SK-N-SH (cell line): ENCODE data around the gene ZBED4. TPM values are rescaled to one million over a fixed set of nuclear protein-coding genes. Genes with fewer than 3 reads are reported as not detected.

Experiments
- CTCF ChIA-PET: fragments of 300-600, 350-600 bp; formaldehyde crosslinking; extraction: SDS; loops from one replicate; lab custom pipeline; 2021; lab: Yijun Ruan, JAX
- POLR2A ChIA-PET: fragments of 350-600 bp; sonication (Branson Sonifier 250); formaldehyde crosslinking; extraction: SDS; loops from one replicate; lab custom pipeline; 2020; ENCODE audit warnings: antibody characterized with exemption, inconsistent platforms; lab: Yijun Ruan, JAX
- DNase-seq: peaks from one replicate; pipeline ENCODE4 v3.0.0; 2012
- H2AFZ ChIP-seq: fragments of 200-600 bp; sonication (generic); 2 replicates; pipeline ENCODE4 v1.8.1; 2016; ENCODE audit warnings: antibody characterized with exemption, mild to moderate bottlenecking, low read depth
- H3F3A ChIP-seq: fragments of 200-600 bp; sonication (generic); replicated peaks from 2 replicates; pipeline ENCODE3; 2016; ENCODE audit warnings: antibody characterized with exemption, mild to moderate bottlenecking; ENCODE audit not compliant: insufficient read depth
- H3K27ac ChIP-seq, 2 experiments: fragments of 200-500 bp in 1 of 2; fragments of 200-600 bp in 1 of 2; sonication (Bioruptor generic) in 1 of 2; sonication (generic), shearing (Covaris generic) in 1 of 2; 2 replicates each; pipeline versions ENCODE4 v1.5.1 to v1.6.1; 2014 to 2016; ENCODE audit warnings: low read depth in 2 of 2, inconsistent platforms in 1 of 2, low read length in 1 of 2, mild to moderate bottlenecking in 1 of 2, mixed read lengths in 1 of 2
- H3K27me3 ChIP-seq: fragments of 200-600 bp; sonication (generic), shearing (Covaris generic); 2 replicates; pipeline ENCODE4 v1.6.1; 2016; ENCODE audit warnings: mixed run types; ENCODE audit not compliant: insufficient read depth
- H3K36me3 ChIP-seq, 2 experiments: fragments of 200-500 bp in 1 of 2; fragments of 200-600 bp in 1 of 2; sonication (Bioruptor generic) in 1 of 2; sonication (generic) in 1 of 2; replicated peaks in 1 of 2; 2 replicates each; pipeline versions ENCODE3 to v1.5.1; 2014 to 2016; ENCODE audit warnings: low read length in 1 of 2, mild to moderate bottlenecking in 1 of 2; ENCODE audit not compliant: insufficient read depth in 2 of 2, control insufficient read depth in 1 of 2
- H3K4me1 ChIP-seq, 2 experiments: fragments of 200-500 bp in 1 of 2; fragments of 200-600 bp in 1 of 2; sonication (Bioruptor generic) in 1 of 2; sonication (generic), shearing (Covaris generic) in 1 of 2; 2 replicates each; pipeline versions ENCODE4 v1.5.1 to v1.6.1; 2014 to 2016; ENCODE audit warnings: low read depth in 1 of 2, low read length in 1 of 2, mixed run types in 1 of 2; ENCODE audit not compliant: insufficient read depth in 2 of 2, control insufficient read depth in 1 of 2
- H3K4me2 ChIP-seq: fragments of 200-600 bp; sonication (generic), shearing (Covaris generic); 2 replicates; pipeline ENCODE4 v1.6.1; 2017; ENCODE audit warnings: mixed run types
- H3K4me3 ChIP-seq, 2 experiments: fragments of 200-500 bp in 1 of 2; fragments of 200-600 bp in 1 of 2; sonication (Bioruptor generic) in 1 of 2; sonication (generic), shearing (Covaris generic) in 1 of 2; 2 replicates each; pipeline versions ENCODE4 v1.5.1 to v1.8.1; 2014 to 2016; ENCODE audit warnings: low read depth in 2 of 2, inconsistent platforms in 1 of 2, low read length in 1 of 2, mild to moderate bottlenecking in 1 of 2, mixed read lengths in 1 of 2, moderate library complexity in 1 of 2
- H3K79me2 ChIP-seq: fragments of 200-600 bp; sonication (generic); 2 replicates; pipeline ENCODE4 v1.8.1; 2017; ENCODE audit warnings: mild to moderate bottlenecking; ENCODE audit not compliant: insufficient read depth
- H3K9ac ChIP-seq: fragments of 200-600 bp; sonication (generic); 2 replicates; pipeline ENCODE4 v1.6.1; 2017; ENCODE audit warnings: mixed run types
- H3K9me2 ChIP-seq: fragments of 200-600 bp; sonication (generic); 2 replicates; pipeline ENCODE4 v1.6.1; 2017; ENCODE audit warnings: mixed run types
- H3K9me3 ChIP-seq: fragments of 200-600 bp; sonication (generic); 2 replicates; pipeline ENCODE4 v1.6.1; 2017; ENCODE audit warnings: mixed run types, mild to moderate bottlenecking, moderate library complexity
- H4K20me1 ChIP-seq: fragments of 200-600 bp; sonication (generic); 2 replicates; pipeline ENCODE4 v1.6.1; 2017; ENCODE audit warnings: mild to moderate bottlenecking, mixed run types; ENCODE audit not compliant: insufficient read depth
- CHD2 ChIP-seq: fragments of 150-350 bp; IDR thresholded peaks from 2 replicates; pipeline ENCODE4 v1.6.1; 2018; ENCODE audit warnings: low read length; ENCODE audit not compliant: partially characterized antibody
- FOXJ3 ChIP-seq: sonication (generic); formaldehyde crosslinking; IDR thresholded peaks from 2 replicates; pipeline ENCODE4 v1.5.1; 2020; ENCODE audit warnings: mild to moderate bottlenecking, missing genetic modification reagents
- FOXM1 ChIP-seq: IDR thresholded peaks from 2 replicates; pipeline ENCODE4 v1.4.0; 2012; ENCODE audit warnings: low read depth, mild to moderate bottlenecking
- NRF1 ChIP-seq: IDR thresholded peaks from 2 replicates; pipeline ENCODE4 v1.6.1; 2012; ENCODE audit warnings: low read depth, mild to moderate bottlenecking, low read length
- PBX3 ChIP-seq: IDR thresholded peaks from 2 replicates; pipeline ENCODE4; 2012
- RAD21 ChIP-seq: IDR thresholded peaks from 2 replicates; pipeline ENCODE4 v1.6.1; 2012; ENCODE audit warnings: mild to moderate bottlenecking, low read length
- SIN3A ChIP-seq: IDR thresholded peaks from 2 replicates; pipeline ENCODE4 v1.6.1; 2012; ENCODE audit warnings: low read depth, mild to moderate bottlenecking, low read length, moderate library complexity, borderline replicate concordance
- YY1 ChIP-seq: IDR thresholded peaks from 2 replicates; pipeline ENCODE4 v1.4.0; 2012; ENCODE audit warnings: low read depth, mild to moderate bottlenecking
- ZBTB33 ChIP-seq: IDR thresholded peaks from 2 replicates; pipeline ENCODE4 v1.4.0; 2012; ENCODE audit warnings: low read depth, borderline replicate concordance
- WGBS: methylation state at CpG from one replicate; pipeline ENCODE4 v1.1.6; 2017; ENCODE audit warnings: low lambda C conversion rate; 5-methylcytosine and 5-hydroxymethylcytosine counted together
- polyA plus RNA-seq, 3 experiments: library from polyadenylated mRNA; depleted of rRNA; stranded (reverse); fragments of >200 nt; gene quantifications; 2 replicates each; pipeline ENCODE4 v1.2.3, GENCODE V29; 2012
- TF ChIP-seq, protein P1 (sequence below): fragments of 150-350 bp; IDR thresholded peaks from 2 replicates; pipeline ENCODE4 v1.6.1; 2017; ENCODE audit warnings: antibody characterized with exemption, low read length, low read depth, borderline replicate concordance

The ZBED4 gene
- polyA plus RNA-seq, 1 of the 3 experiments (the other 2 are of a cell fraction): 7.9 TPM

- TF ChIP-seq ZBTB33 (no peak), CHD2 (no peak)
- TF ChIP-seq, all 33 proteins: peak for 0
These were observed 4.3 kb upstream of the ZBED4 start (continued) for GRCh38 chr22:49849161-49850020.

- POLR2A ChIA-PET: no interaction called here
- Histone ChIP-seq H3K27ac (no peak overlapping the region), H3F3A (peaks cover 11% of the 10 kb centered on the region), H3K27me3 (peaks cover 28% of the 10 kb centered on the region), H3K9ac (no peak overlapping the region), H2AFZ (no peak overlapping the region), H3K4me3 (no peak overlapping the region), H3K36me3 (no peaks in the 10 kb centered on the region), H3K79me2 (peaks cover 12% of the 10 kb centered on the region)
- 87% methylated on average over 16 of the region's 31 CpGs for WGBS
- TF ChIP-seq CHD2 (no peak), FOXJ3 (CRISPR knock-in tag) (no peak), SIN3A (no peak), YY1 (no peak), PBX3 (no peak), ZBTB33 (no peak), NRF1 (no peak), FOXM1 (no peak), RAD21 (no peak)
- TF ChIP-seq, protein P1, sequence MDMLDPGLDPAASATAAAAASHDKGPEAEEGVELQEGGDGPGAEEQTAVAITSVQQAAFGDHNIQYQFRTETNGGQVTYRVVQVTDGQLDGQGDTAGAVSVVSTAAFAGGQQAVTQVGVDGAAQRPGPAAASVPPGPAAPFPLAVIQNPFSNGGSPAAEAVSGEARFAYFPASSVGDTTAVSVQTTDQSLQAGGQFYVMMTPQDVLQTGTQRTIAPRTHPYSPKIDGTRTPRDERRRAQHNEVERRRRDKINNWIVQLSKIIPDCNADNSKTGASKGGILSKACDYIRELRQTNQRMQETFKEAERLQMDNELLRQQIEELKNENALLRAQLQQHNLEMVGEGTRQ: no peak
- TF ChIP-seq, all 33 proteins: peak for 0
- no peaks in the 10 kb centered on the region for H3K9me3 ChIP-seq
- CTCF ChIA-PET: no interaction called here
- no peak overlapping the region for H3K4me2 ChIP-seq
- peaks cover 0 to 11% of the 10 kb centered on the region in 2 experiments; a peak in 2 of 4 replicates for H3K4me1 ChIP-seq
- DNase-seq: no peak
- H3K9me2 ChIP-seq: no peaks in the 10 kb centered on the region
- H4K20me1 ChIP-seq: peaks cover 11% of the 10 kb centered on the region
These were observed 3.4 kb upstream of the ZBED4 start for GRCh38 chr22:49850021-49850911.
